GM12878 (cell line): ENCODE measurements around the gene ANK3.

Source experiments
- CBX3 ChIP-seq: fragments of 200-600 bp; sonication (generic); IDR thresholded peaks from 2 replicates; pipeline ENCODE4 v1.6.1; 2016; ENCODE audit warnings: low read depth, borderline replicate concordance
- SRF ChIP-seq, 2 experiments: IDR thresholded peaks; 2 replicates each; pipeline ENCODE4 v1.6.1; 2011; ENCODE audit warnings: low read depth in 2 of 2, low read length in 2 of 2, mild to moderate bottlenecking in 1 of 2, moderate library complexity in 1 of 2
- TCF12 ChIP-seq: IDR thresholded peaks from 2 replicates; pipeline ENCODE4 v1.6.1; 2011; ENCODE audit warnings: low read depth, mild to moderate bottlenecking, low read length
- YY1 ChIP-seq: IDR thresholded peaks from 2 replicates; pipeline ENCODE4 v1.6.1; 2011; ENCODE audit warnings: low read depth, mild to moderate bottlenecking, low read length

- TF ChIP-seq YY1 (no peak), SRF (IDR thresholded peaks at IDR 0.05; ENCODE audit: low read depth in 2 of 2, low read length in 2 of 2) (no peak), CBX3 (no peak), TCF12 (no peak)
Observed at GRCh38 chr10:59991117-59991516, 398.6 kb downstream of the ANK3 start.
